GM18909 (cell line): ENCODE results near the gene DEFB126.
"Not testable (repeated sequence)": the region's sequence is repeated elsewhere in the genome, so short reads cannot be mapped to it uniquely, and the experiment has no call there.

Source experiments
- ATAC-seq: cut with Tn5 transposase; IDR thresholded peaks from one replicate; pipeline ENCODE4 v1.9.1; 2021; ENCODE audit warnings: mild to moderate bottlenecking; ENCODE audit not compliant: unreplicated experiment, poor library complexity

The DEFB126 gene

GRCh38 chr20:142290-142689, at the start of gene DEFB126:
DEFB126 (plus strand) TSS chr20:142590; CDS start chr20:142629, 39 bp downstream.
- no peak for ATAC-seq

- ATAC-seq = no peak
Observed at GRCh38 chr20:93641-94040, 48.7 kb upstream of the DEFB126 start.

GRCh38 chr20:95215-95614, 47.2 kb upstream of the DEFB126 start:
- no peak for ATAC-seq

- ATAC-seq = not testable (repeated sequence)
Observed at GRCh38 chr20:97691-98090, 44.7 kb upstream of the DEFB126 start.

GRCh38 chr20:101975-102374, 40.4 kb upstream of the DEFB126 start:
- no peak for ATAC-seq

- ATAC-seq = no peak
Observed at GRCh38 chr20:103456-103855, 38.9 kb upstream of the DEFB126 start.

GRCh38 chr20:112396-112795, 30.0 kb upstream of the DEFB126 start:
- ATAC-seq = no peak

GRCh38 chr20:117518-117917, 24.9 kb upstream of the DEFB126 start:
- no peak for ATAC-seq

- ATAC-seq = not testable (repeated sequence)
Observed at GRCh38 chr20:129786-130323, 12.5 kb upstream of the DEFB126 start.

GRCh38 chr20:137668-138490, 4.5 kb upstream of the DEFB126 start:
- no peak for ATAC-seq

GRCh38 chr20:145877-146276, 3.5 kb downstream of the DEFB126 start:
- ATAC-seq = no peak

GRCh38 chr20:152131-152530, 9.7 kb downstream of the DEFB126 start:
- no peak for ATAC-seq

- no peak for ATAC-seq
Observed at GRCh38 chr20:157154-157553, 14.8 kb downstream of the DEFB126 start, which contains the start of gene DEFB127. DEFB127 (plus strand) TSS chr20:157454; CDS start chr20:157545, 91 bp downstream.

- ATAC-seq = no peak
Observed at GRCh38 chr20:164618-165017, 22.2 kb downstream of the DEFB126 start.

- ATAC-seq = no peak
Observed at GRCh38 chr20:168876-169275, 26.5 kb downstream of the DEFB126 start.

- no peak for ATAC-seq
Observed at GRCh38 chr20:184288-184687, 41.9 kb downstream of the DEFB126 start.

GRCh38 chr20:187733-188132, 45.3 kb downstream of the DEFB126 start:
- no peak for ATAC-seq

GRCh38 chr20:189611-190010, 47.2 kb downstream of the DEFB126 start, which contains the start of gene DEFB128:
DEFB128 (minus strand) TSS chr20:189711; CDS start chr20:189623, 88 bp downstream.
- ATAC-seq = no peak
